ENCODE measurements around the gene C2orf69. TPM values are rescaled to one million over a fixed set of nuclear protein-coding genes. Genes with fewer than 3 reads are reported as not detected.

The C2orf69 gene
- total RNA-seq, 1 experiment from 2014 or later: 16.4 TPM

DNA sequence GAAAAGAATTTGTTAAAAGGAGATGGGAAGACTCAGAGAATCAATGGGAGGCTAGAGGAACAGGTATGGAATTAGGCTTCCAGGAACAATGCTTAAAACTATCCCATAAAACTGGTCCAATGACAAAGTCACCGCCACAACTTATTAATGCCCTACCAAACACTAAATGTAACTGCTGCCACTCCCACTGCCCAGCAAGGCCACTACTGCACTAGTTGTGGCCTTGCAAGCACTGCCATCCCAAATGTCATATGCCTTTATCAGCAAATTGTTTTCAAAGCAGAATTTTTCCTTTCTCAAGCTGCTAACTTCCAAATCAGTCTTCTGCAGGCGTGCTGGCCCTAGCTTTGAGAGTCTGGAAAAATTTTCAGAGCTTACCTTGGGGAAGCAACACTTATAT lies 14.5 kb upstream of the C2orf69 start:
- intact Hi-C loops (cut with micrococcal nuclease; ENCODE audit: unreplicated experiment): no loop called here
- Histone ChIP-seq H3K4me1 (ENCODE audit: insufficient read depth, low read length, poor library complexity, severe bottlenecking) (peaks cover 7% of the 10 kb centered on the region), H3K9me3 (ENCODE audit: low read depth, low read length, poor library complexity, severe bottlenecking) (no peaks in the 10 kb centered on the region), H3K4me3 (ENCODE audit: low read depth, low read length, poor library complexity, severe bottlenecking) (no peak overlapping the region), H3K27ac (ENCODE audit: low read depth, low read length, poor library complexity, severe bottlenecking) (no peak overlapping the region), H3K36me3 (ENCODE audit: insufficient read depth, low read length, poor library complexity, severe bottlenecking) (no peaks in the 10 kb centered on the region), H3K27me3 (replicated peaks; ENCODE audit: insufficient read depth, low read depth, low read length, poor library complexity) (no peaks in the 10 kb centered on the region)
- TF ChIP-seq, protein P1, sequence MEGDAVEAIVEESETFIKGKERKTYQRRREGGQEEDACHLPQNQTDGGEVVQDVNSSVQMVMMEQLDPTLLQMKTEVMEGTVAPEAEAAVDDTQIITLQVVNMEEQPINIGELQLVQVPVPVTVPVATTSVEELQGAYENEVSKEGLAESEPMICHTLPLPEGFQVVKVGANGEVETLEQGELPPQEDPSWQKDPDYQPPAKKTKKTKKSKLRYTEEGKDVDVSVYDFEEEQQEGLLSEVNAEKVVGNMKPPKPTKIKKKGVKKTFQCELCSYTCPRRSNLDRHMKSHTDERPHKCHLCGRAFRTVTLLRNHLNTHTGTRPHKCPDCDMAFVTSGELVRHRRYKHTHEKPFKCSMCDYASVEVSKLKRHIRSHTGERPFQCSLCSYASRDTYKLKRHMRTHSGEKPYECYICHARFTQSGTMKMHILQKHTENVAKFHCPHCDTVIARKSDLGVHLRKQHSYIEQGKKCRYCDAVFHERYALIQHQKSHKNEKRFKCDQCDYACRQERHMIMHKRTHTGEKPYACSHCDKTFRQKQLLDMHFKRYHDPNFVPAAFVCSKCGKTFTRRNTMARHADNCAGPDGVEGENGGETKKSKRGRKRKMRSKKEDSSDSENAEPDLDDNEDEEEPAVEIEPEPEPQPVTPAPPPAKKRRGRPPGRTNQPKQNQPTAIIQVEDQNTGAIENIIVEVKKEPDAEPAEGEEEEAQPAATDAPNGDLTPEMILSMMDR (conservative IDR thresholded peaks at IDR 0.05; ENCODE audit: low read depth, low read length): no peak
- no peak for TF ChIP-seq EZH2 (IDR thresholded peaks at IDR 0.05; ENCODE audit: borderline replicate concordance, low read depth, low read length, poor library complexity, severe bottlenecking)
- no TSS peak for BruUV-seq (replicated peaks)
- ChIA-PET POLR2A (ENCODE audit: low non-redundant PET) (no interaction called here), CTCF (no interaction called here)
- DNase-seq (ENCODE audit: low spot score): no peak

DNA sequence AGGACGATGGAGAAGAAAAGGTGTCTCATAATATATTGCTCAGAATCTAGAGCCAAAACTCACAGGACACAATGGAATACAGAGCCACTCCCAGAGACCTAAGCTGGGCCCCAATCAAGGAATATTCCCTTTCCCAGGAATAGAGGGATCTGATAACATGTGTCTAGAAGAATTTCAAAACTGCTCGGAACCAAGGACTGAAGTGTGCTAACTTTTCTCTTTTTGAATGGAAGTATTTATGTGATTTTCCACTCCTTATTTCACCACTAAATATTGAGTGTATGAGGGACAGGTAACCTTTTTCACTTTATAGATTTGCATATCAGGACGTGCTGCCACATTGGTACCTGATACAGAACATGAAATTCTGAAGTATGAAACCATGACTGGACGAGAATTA lies 9.2 kb upstream of the C2orf69 start:
- intact Hi-C loops (cut with micrococcal nuclease; ENCODE audit: unreplicated experiment): no loop called here
- no peak overlapping the region for H3K27ac ChIP-seq (ENCODE audit: low read depth, low read length, poor library complexity, severe bottlenecking)
- DNase-seq (ENCODE audit: low spot score): no peak
- H3K27me3 ChIP-seq (replicated peaks; ENCODE audit: insufficient read depth, low read depth, low read length, poor library complexity): no peaks in the 10 kb centered on the region
- H3K4me3 ChIP-seq (ENCODE audit: low read depth, low read length, poor library complexity, severe bottlenecking): no peak overlapping the region
- H3K36me3 ChIP-seq (ENCODE audit: insufficient read depth, low read length, poor library complexity, severe bottlenecking): no peaks in the 10 kb centered on the region
- ChIA-PET CTCF (interaction anchor here (0.6 kb wide), 1 partner anchor 38 kb away, joined by 3 read pairs; no protein-coding TSS in a partner anchor), POLR2A (ENCODE audit: low non-redundant PET) (interaction anchor here (0.5 kb wide), 1 partner anchor 632 kb away, joined by 4 read pairs; no protein-coding TSS in a partner anchor)
- H3K4me1 ChIP-seq (ENCODE audit: insufficient read depth, low read length, poor library complexity, severe bottlenecking): no peaks in the 10 kb centered on the region
- no TSS peak for BruUV-seq (replicated peaks)
- no peaks in the 10 kb centered on the region for H3K9me3 ChIP-seq (ENCODE audit: low read depth, low read length, poor library complexity, severe bottlenecking)
- TF ChIP-seq EZH2 (IDR thresholded peaks at IDR 0.05; ENCODE audit: borderline replicate concordance, low read depth, low read length, poor library complexity, severe bottlenecking): no peak
- TF ChIP-seq, protein P1 (conservative IDR thresholded peaks at IDR 0.05; ENCODE audit: low read depth, low read length): no peak

DNA sequence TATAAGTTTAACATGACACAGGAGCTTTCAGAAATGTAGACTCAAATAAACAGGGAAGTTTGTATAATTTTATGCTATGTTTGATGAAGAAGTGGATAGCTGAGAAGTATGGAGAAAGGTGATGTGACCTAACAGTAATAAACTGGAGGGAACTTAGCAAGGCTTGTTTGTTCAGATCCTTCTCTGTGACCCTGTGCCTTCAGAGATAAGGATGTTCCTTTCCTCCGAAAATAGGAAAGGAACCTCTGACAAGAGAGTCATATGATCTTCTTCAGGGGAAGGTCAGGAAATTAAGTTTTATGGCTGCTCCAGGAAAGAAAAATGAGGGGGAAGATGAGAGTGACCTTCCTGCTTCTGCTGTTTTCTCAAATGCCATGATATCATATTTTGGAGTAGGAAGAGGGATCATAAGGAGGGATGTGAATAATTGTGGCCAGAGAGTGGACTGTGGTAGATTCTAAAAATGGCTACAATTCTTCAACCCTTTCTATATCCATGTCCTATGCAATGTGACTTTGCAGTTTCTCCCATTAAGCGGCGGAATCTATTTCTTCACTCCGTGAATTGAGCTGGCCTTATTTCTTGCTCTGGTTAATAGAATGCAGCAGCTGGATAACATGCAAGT lies 8.5 kb upstream of the C2orf69 start:
- no peaks in the 10 kb centered on the region for H3K4me1 ChIP-seq (ENCODE audit: insufficient read depth, low read length, poor library complexity, severe bottlenecking)
- no peaks in the 10 kb centered on the region for H3K36me3 ChIP-seq (ENCODE audit: insufficient read depth, low read length, poor library complexity, severe bottlenecking)
- H3K27me3 ChIP-seq (replicated peaks; ENCODE audit: insufficient read depth, low read depth, low read length, poor library complexity): no peaks in the 10 kb centered on the region
- CTCF ChIA-PET: no interaction called here
- intact Hi-C loops (cut with micrococcal nuclease; ENCODE audit: unreplicated experiment): no loop called here
- BruUV-seq (replicated peaks): no TSS peak
- H3K4me3 ChIP-seq (ENCODE audit: low read depth, low read length, poor library complexity, severe bottlenecking): no peak overlapping the region
- no peak overlapping the region for H3K27ac ChIP-seq (ENCODE audit: low read depth, low read length, poor library complexity, severe bottlenecking)
- DNase-seq (ENCODE audit: low spot score): no peak
- TF ChIP-seq EZH2 (IDR thresholded peaks at IDR 0.05; ENCODE audit: borderline replicate concordance, low read depth, low read length, poor library complexity, severe bottlenecking): no peak
- TF ChIP-seq, protein P1 (conservative IDR thresholded peaks at IDR 0.05; ENCODE audit: low read depth, low read length): no peak
- POLR2A ChIA-PET (ENCODE audit: low non-redundant PET): interaction anchor here (0.5 kb wide), 1 partner anchor 631 kb away, joined by 4 read pairs; no protein-coding TSS in a partner anchor
- no peaks in the 10 kb centered on the region for H3K9me3 ChIP-seq (ENCODE audit: low read depth, low read length, poor library complexity, severe bottlenecking)
